Mesothelial cell of epicardium (in vitro differentiated cells): Measurements from ENCODE around the gene HOXB6. TPM values are rescaled to one million over a fixed set of nuclear protein-coding genes. Genes with fewer than 3 reads are reported as not detected.

ENCODE experiments used
- DNase-seq, 2 experiments: peaks; one replicate each; pipeline ENCODE4 v3.0.0; 2021; ENCODE audit warnings: low spot score in 2 of 2; ENCODE audit not compliant: unreplicated experiment in 2 of 2
- H3K27ac Mint-ChIP-seq: 2 replicates; pipeline ENCODE4 v1.8.0; 2021; ENCODE audit warnings: mixed read lengths
- H3K27me3 Mint-ChIP-seq: 2 replicates; pipeline ENCODE4 v1.8.0; 2021; ENCODE audit warnings: low read depth, mixed read lengths
- H3K36me3 Mint-ChIP-seq: 2 replicates; pipeline ENCODE4 v1.8.0; 2021; ENCODE audit warnings: mixed read lengths
- H3K4me1 Mint-ChIP-seq: 2 replicates; pipeline ENCODE4 v1.8.0; 2021; ENCODE audit warnings: mixed read lengths
- H3K4me3 Mint-ChIP-seq: 2 replicates; pipeline ENCODE4 v1.8.0; 2021; ENCODE audit warnings: mild to moderate bottlenecking, moderate library complexity, mixed read lengths
- H3K9me3 Mint-ChIP-seq: 2 replicates; pipeline ENCODE4 v1.8.0; 2021; ENCODE audit warnings: mixed read lengths
- total RNA-seq: library from RNA; stranded (reverse); gene quantifications from 3 replicates; pipeline ENCODE4 v1.2.1, GENCODE V29; 2021
- TF ChIP-seq, protein P1 (sequence below): fragments of 200-600 bp; sonication (generic); IDR thresholded peaks from one replicate; pipeline ENCODE4 v1.5.0; 2021; ENCODE audit warnings: antibody characterized with exemption; ENCODE audit not compliant: unreplicated experiment

HOXB6 gene
- total RNA-seq, 1 donor from 2014 or later = 59.7 TPM

DNA sequence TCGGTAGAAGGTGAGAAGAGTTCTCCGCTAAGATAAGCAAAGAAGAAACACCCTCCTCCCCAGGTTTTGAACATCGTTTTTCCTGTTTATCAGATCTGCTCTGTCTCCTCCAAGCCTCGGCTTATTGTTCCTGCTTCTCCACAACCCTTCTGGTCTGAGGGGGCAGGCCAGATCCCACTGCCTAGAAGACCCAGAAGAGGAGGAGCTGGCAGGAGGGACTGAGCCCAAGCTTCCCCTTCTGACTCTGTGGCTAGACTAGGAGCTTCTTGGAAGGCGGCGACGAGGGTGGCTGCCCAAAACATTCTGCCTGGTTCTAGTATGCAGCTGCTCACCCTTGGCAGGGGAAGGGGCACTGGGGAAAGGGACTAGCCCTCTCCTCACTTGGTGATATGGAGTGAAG is 6.0 kb downstream of the HOXB6 start:
- H3K9me3 Mint-ChIP-seq = no peaks in the 10 kb centered on the region
- DNase-seq = no peak
- TF ChIP-seq, protein P1, sequence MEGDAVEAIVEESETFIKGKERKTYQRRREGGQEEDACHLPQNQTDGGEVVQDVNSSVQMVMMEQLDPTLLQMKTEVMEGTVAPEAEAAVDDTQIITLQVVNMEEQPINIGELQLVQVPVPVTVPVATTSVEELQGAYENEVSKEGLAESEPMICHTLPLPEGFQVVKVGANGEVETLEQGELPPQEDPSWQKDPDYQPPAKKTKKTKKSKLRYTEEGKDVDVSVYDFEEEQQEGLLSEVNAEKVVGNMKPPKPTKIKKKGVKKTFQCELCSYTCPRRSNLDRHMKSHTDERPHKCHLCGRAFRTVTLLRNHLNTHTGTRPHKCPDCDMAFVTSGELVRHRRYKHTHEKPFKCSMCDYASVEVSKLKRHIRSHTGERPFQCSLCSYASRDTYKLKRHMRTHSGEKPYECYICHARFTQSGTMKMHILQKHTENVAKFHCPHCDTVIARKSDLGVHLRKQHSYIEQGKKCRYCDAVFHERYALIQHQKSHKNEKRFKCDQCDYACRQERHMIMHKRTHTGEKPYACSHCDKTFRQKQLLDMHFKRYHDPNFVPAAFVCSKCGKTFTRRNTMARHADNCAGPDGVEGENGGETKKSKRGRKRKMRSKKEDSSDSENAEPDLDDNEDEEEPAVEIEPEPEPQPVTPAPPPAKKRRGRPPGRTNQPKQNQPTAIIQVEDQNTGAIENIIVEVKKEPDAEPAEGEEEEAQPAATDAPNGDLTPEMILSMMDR = no peak
- H3K4me1 Mint-ChIP-seq = peaks cover 88% of the 10 kb centered on the region
- peaks cover 9% of the 10 kb centered on the region for H3K36me3 Mint-ChIP-seq
- no peaks in the 10 kb centered on the region for H3K27me3 Mint-ChIP-seq
- peak overlapping the region; percentile 100 for H3K27ac Mint-ChIP-seq
- peak overlapping the region; percentile 90 for H3K4me3 Mint-ChIP-seq

DNA sequence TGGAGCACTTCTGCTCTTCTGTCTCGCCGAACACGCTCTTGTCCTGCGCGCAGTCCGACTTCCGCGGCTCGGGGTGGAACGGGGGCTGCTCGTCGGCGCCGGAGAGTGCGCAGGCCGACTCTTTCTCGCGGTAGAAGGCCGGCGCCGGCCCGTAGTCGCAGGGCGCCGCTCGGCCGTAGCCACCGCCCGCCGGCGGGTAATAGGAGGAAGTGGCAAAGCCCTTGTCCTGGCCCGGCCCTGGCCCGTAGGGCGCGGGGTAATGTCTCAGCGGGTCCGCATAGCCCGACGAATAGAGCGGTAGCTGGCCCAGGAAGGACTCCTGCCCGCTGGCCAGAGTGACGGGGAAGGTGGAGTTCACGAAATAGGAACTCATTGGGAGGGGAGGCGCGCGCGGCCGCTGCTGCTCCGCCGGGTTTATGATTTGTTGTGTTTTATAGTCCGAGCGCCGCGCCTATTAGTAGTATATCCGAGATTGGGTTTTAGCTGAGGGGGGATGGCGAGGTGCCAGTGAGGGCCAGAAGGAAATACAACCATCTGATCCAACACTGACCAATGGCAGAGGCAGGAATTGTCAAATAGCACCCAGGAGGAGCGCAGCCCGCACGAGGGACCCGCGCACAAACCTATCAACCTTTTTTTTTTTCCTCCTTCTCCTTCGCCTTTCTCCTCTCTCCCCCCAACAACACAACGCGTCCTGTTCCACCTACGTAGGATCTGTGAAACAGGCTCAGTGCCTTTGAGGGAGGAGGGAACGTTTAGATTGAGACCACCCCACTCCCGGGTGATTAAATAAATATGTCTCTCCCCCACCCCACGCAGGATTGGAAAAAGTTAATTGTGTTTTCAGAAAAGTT is 6.8 kb downstream of the HOXB6 start:
- H3K27me3 Mint-ChIP-seq = no peaks in the 10 kb centered on the region
- TF ChIP-seq, protein P1 = no peak
- peak overlapping the region; percentile 100 for H3K27ac Mint-ChIP-seq
- DNase-seq = peak in 1 of 2 experiments; percentile 75
- H3K9me3 Mint-ChIP-seq = no peaks in the 10 kb centered on the region
- H3K4me3 Mint-ChIP-seq = peak overlapping the region; percentile 90
- peaks cover 9% of the 10 kb centered on the region for H3K36me3 Mint-ChIP-seq
- H3K4me1 Mint-ChIP-seq = peaks cover 81% of the 10 kb centered on the region

DNA sequence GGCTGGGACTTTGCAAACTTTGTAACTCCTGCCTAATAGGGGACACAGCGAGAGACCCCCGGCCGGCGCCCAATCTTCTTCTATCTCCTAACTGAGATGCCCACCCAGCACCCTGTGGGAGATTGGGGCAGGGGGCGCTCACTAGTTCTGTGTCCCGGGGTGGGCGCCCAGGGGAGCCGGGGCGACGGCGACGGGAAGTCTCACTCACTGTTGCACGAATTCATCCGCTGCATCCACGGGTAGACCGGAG is 7.3 kb downstream of the HOXB6 start:
- Mint-ChIP-seq H3K4me1 (peaks cover 75% of the 10 kb centered on the region), H3K27me3 (no peaks in the 10 kb centered on the region), H3K36me3 (peaks cover 13% of the 10 kb centered on the region), H3K9me3 (no peaks in the 10 kb centered on the region), H3K27ac (peak overlapping the region; percentile 100), H3K4me3 (peak overlapping the region; percentile 90)
- DNase-seq = no peak
- TF ChIP-seq, protein P1 = no peak

DNA sequence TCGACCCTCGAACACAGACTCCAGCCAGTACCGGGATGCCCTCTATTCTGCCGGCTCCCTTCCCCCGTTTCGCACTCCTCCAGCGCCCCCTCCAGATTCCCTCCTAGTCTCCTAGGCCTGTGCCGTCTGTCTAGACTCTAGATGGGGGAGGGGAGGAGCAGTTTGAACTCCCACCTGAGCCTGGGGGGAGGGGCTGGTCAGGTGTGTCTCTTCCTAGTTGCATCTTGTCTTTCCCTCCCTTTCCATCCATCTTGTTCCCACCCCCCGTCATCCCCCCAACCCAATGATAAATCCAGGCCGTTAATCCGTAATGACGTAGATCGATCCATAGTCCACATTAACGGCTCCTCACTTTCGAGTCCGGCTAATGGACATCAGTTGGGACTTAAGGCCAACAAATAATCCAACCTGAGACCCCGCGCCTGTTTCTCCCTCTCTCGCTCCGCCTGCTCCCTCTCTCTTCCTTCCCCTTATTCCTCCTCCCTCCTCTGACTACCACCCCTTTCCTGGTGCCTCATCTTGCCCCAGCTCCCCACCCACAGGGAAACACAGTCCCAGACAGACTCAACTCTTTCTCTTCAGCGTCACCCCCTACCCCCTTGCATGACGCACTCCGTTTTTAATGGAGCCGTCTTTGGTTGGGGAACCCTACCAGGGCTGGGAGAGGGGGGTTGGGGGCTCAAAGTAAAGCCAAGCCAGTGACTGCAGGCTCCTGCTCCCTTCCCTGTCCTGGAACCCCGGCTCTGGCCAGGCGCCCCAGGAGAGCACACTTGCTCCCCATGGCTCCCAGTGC is 7.9 kb downstream of the HOXB6 start:
- Mint-ChIP-seq H3K27ac (peak overlapping the region; percentile 100), H3K9me3 (no peaks in the 10 kb centered on the region), H3K4me1 (peaks cover 72% of the 10 kb centered on the region), H3K36me3 (peaks cover 13% of the 10 kb centered on the region), H3K27me3 (no peaks in the 10 kb centered on the region), H3K4me3 (peak overlapping the region; percentile 90)
- TF ChIP-seq, protein P1 = no peak
- DNase-seq = no peak

DNA sequence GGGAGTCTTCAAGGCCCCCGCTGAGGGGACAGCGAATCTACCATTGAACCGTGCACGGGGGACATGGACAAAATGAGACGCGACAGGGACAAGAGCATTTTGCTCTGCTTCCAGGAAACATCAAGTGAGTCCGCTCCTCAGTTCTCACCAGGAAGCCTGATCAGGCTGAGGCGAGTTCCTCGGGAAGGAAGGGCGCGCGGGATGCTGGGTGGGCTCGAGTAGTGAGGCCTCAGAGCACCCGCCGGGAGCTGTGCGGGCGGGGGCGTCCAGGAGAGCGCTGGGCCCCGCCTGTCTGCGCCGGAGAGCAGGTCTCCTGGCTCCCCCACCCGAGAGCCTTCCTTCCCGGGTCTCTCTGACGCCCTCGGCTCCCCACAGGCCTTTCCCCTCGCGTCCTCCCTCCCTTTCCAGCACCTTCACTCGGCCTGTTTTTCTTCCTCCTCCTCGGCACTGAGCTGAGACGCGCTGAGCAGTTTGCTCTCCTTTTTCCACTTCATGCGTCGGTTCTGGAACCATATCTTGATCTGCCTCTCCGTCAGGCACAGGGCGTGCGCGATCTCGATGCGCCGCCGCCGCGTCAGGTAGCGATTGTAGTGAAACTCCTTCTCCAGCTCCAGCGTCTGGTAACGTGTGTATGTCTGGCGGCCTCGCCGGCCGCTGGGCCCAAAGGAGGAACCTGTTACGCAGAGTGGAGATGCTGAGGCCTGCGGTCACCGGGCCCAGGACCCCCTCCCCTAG is 8.6 kb downstream of the HOXB6 start:
- Mint-ChIP-seq H3K36me3 (peaks cover 19% of the 10 kb centered on the region), H3K4me3 (peak overlapping the region; percentile 90), H3K9me3 (no peaks in the 10 kb centered on the region), H3K27me3 (no peaks in the 10 kb centered on the region), H3K27ac (peak overlapping the region; percentile 100), H3K4me1 (peaks cover 70% of the 10 kb centered on the region)
- DNase-seq = no peak
- TF ChIP-seq, protein P1 = no peak
